GM19351 (cell line): Measurements from ENCODE around the gene COL4A2.
"Not testable (repeated sequence)": the region's sequence is repeated elsewhere in the genome, so short reads cannot be mapped to it uniquely, and the experiment has no call there.

Source experiments
- ATAC-seq: cut with Tn5 transposase; IDR thresholded peaks from one replicate; pipeline ENCODE4 v1.9.1; 2021; ENCODE audit warnings: mild to moderate bottlenecking, moderate library complexity; ENCODE audit not compliant: unreplicated experiment

Gene COL4A2

GRCh38 chr13:110319774-110320509 lies 12.9 kb downstream of the COL4A2 start:
- ATAC-seq = no peak

GRCh38 chr13:110320645-110321044 lies 13.6 kb downstream of the COL4A2 start:
- no peak for ATAC-seq

- not testable (repeated sequence) for ATAC-seq
Observed at GRCh38 chr13:110321573-110321972, 14.5 kb downstream of the COL4A2 start.

GRCh38 chr13:110322126-110322827 lies 15.2 kb downstream of the COL4A2 start:
- no peak for ATAC-seq

GRCh38 chr13:110322828-110323171 lies 15.7 kb downstream of the COL4A2 start:
- no peak for ATAC-seq

GRCh38 chr13:110323172-110323891 lies 16.2 kb downstream of the COL4A2 start:
- ATAC-seq = no peak

GRCh38 chr13:110324026-110324749 lies 17.1 kb downstream of the COL4A2 start:
- no peak for ATAC-seq

- ATAC-seq = no peak
Observed at GRCh38 chr13:110326263-110326904, 19.3 kb downstream of the COL4A2 start.

GRCh38 chr13:110327051-110327721 lies 20.1 kb downstream of the COL4A2 start:
- no peak for ATAC-seq

GRCh38 chr13:110328573-110328972 lies 21.5 kb downstream of the COL4A2 start:
- ATAC-seq = no peak

GRCh38 chr13:110329258-110329657 lies 22.2 kb downstream of the COL4A2 start:
- no peak for ATAC-seq

GRCh38 chr13:110329798-110330461 lies 22.8 kb downstream of the COL4A2 start:
- no peak for ATAC-seq

GRCh38 chr13:110330491-110331011 lies 23.5 kb downstream of the COL4A2 start:
- no peak for ATAC-seq

- no peak for ATAC-seq
Observed at GRCh38 chr13:110331362-110331761, 24.3 kb downstream of the COL4A2 start.

- no peak for ATAC-seq
Observed at GRCh38 chr13:110332750-110333149, 25.7 kb downstream of the COL4A2 start.

GRCh38 chr13:110333837-110334236 lies 26.8 kb downstream of the COL4A2 start:
- no peak for ATAC-seq

GRCh38 chr13:110334256-110334655 lies 27.2 kb downstream of the COL4A2 start:
- no peak for ATAC-seq

GRCh38 chr13:110334841-110335490 lies 27.9 kb downstream of the COL4A2 start:
- no peak for ATAC-seq

GRCh38 chr13:110336108-110336507 lies 29.0 kb downstream of the COL4A2 start:
- no peak for ATAC-seq
